ENCODE results near the gene BANP.

Gene BANP

GRCh38 chr16:88066680-88067529, 115.7 kb downstream of the BANP start:
- H3K27ac ChIP-seq: no peak overlapping the region
- no peak for DNase-seq
- H3K36me3 ChIP-seq: no peaks in the 10 kb centered on the region
- H3K9me3 ChIP-seq (ENCODE audit: severe bottlenecking): no peaks in the 10 kb centered on the region
- no peaks in the 10 kb centered on the region for H3K27me3 ChIP-seq (ENCODE audit: insufficient read depth, low read depth, severe bottlenecking)
- no peak for TF ChIP-seq CTCF (IDR thresholded peaks at IDR 0.05; ENCODE audit: low read depth, low read length)
- H3K4me3 ChIP-seq (ENCODE audit: low read depth, low read length): no peak overlapping the region

- no peaks in the 10 kb centered on the region for H3K9me3 ChIP-seq (ENCODE audit: severe bottlenecking)
- no peak for TF ChIP-seq CTCF (IDR thresholded peaks at IDR 0.05; ENCODE audit: low read depth, low read length)
- H3K27me3 ChIP-seq (ENCODE audit: insufficient read depth, low read depth, severe bottlenecking): no peaks in the 10 kb centered on the region
- no peak for DNase-seq
- no peak overlapping the region for H3K27ac ChIP-seq
- H3K36me3 ChIP-seq: no peaks in the 10 kb centered on the region
- no peak overlapping the region for H3K4me3 ChIP-seq (ENCODE audit: low read depth, low read length)
Measured at GRCh38 chr16:88067530-88068411, 116.5 kb downstream of the BANP start.

- TF ChIP-seq CTCF (IDR thresholded peaks at IDR 0.05; ENCODE audit: low read depth, low read length): no peak
- DNase-seq: no peak
- H3K27ac ChIP-seq: no peak overlapping the region
- no peak overlapping the region for H3K4me3 ChIP-seq (ENCODE audit: low read depth, low read length)
- no peaks in the 10 kb centered on the region for H3K9me3 ChIP-seq (ENCODE audit: severe bottlenecking)
- H3K36me3 ChIP-seq: no peaks in the 10 kb centered on the region
- no peaks in the 10 kb centered on the region for H3K27me3 ChIP-seq (ENCODE audit: insufficient read depth, low read depth, severe bottlenecking)
Measured at GRCh38 chr16:88068476-88069396, 117.5 kb downstream of the BANP start.

- no peaks in the 10 kb centered on the region for H3K9me3 ChIP-seq (ENCODE audit: severe bottlenecking)
- H3K4me3 ChIP-seq (ENCODE audit: low read depth, low read length): no peak overlapping the region
- no peaks in the 10 kb centered on the region for H3K27me3 ChIP-seq (ENCODE audit: insufficient read depth, low read depth, severe bottlenecking)
- DNase-seq: no peak
- H3K36me3 ChIP-seq: no peaks in the 10 kb centered on the region
- TF ChIP-seq CTCF (IDR thresholded peaks at IDR 0.05; ENCODE audit: low read depth, low read length): no peak
- H3K27ac ChIP-seq: no peak overlapping the region
Measured at GRCh38 chr16:88069397-88070168, 118.3 kb downstream of the BANP start.

- no peak overlapping the region for H3K4me3 ChIP-seq (ENCODE audit: low read depth, low read length)
Measured at GRCh38 chr16:88070341-88070740, 119.1 kb downstream of the BANP start.

More at GRCh38 chr16:88070341-88070740, 119.1 kb downstream of the BANP start:
- Histone ChIP-seq H3K36me3 (no peaks in the 10 kb centered on the region), H3K9me3 (ENCODE audit: severe bottlenecking) (no peaks in the 10 kb centered on the region), H3K27ac (no peak overlapping the region), H3K27me3 (ENCODE audit: insufficient read depth, low read depth, severe bottlenecking) (no peaks in the 10 kb centered on the region)
- DNase-seq: no peak
- no peak for TF ChIP-seq CTCF (IDR thresholded peaks at IDR 0.05; ENCODE audit: low read depth, low read length)
